Astrocyte (in vitro differentiated cells and primary cell): ENCODE results near the gene ASPG.

Experiments
- CTCF ChIP-seq: IDR thresholded peaks from 2 replicates; pipeline ENCODE4 v1.5.1; 2011; ENCODE audit warnings: low read depth, mild to moderate bottlenecking, inconsistent platforms, low read length, moderate library complexity; ENCODE audit not compliant: insufficient read depth
- EZH2 ChIP-seq: IDR thresholded peaks from 2 replicates; pipeline ENCODE4 v1.6.1; 2012; ENCODE audit warnings: mild to moderate bottlenecking, low read length, inconsistent platforms; ENCODE audit not compliant: insufficient read depth

DNA sequence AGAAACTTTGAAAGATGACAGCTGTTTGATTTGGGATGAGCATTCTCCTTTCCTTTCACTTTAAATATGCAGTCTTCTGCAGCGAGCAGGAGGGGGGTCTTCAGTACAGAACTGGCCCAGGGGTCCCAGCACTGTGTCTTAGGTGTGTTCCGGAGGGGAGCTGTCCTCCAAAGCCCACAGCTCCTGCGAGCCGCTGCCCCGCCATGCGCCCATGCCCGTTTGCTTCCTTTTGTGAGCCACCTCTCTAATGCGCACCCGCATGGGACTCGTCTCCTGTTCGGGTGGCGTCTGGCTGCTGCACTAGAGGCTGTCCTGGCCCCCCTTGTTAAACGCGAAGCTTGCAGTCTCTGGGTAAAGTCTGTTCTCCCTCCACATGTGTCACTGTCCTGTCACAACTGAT lies 48.4 kb upstream of the ASPG start:
- TF ChIP-seq CTCF (no peak), EZH2 (no peak)
